Caco-2 (cell line): ENCODE results near the gene NUDC. TPM values are rescaled to one million over a fixed set of nuclear protein-coding genes. Genes with fewer than 3 reads are reported as not detected.

Source experiments
- BruUV-seq: library from RNA; stranded (reverse); fragments of 400-500 nt; replicated peaks from 2 replicates; lab custom pipeline; 2021; lab: Mats Ljungman, UMichigan
- CTCF ChIA-PET: fragments of 300-600 bp; sonication (Branson Sonifier 250); formaldehyde crosslinking; loops from one replicate; lab custom pipeline; 2022; ENCODE audit warnings: antibody characterized with exemption; lab: Charles Lee
- POLR2A ChIA-PET: fragments of 300-600 bp; sonication (Branson Sonifier 250); formaldehyde crosslinking; loops from one replicate; lab custom pipeline; 2022; ENCODE audit warnings: antibody characterized with exemption; lab: Charles Lee
- DNase-seq, 2 experiments: peaks; one replicate each; pipeline versions ENCODE4 v3.0.0 to v3.0.0-alpha.2; 2020 to 2022
- H3K27me3 ChIP-seq: replicated peaks from 2 replicates; pipeline ENCODE4 v1.6.0; 2011; ENCODE audit warnings: low read length; ENCODE audit not compliant: control insufficient read depth, insufficient read depth
- H3K36me3 ChIP-seq: 2 replicates; pipeline ENCODE4 v1.5.1; 2011; ENCODE audit warnings: low read length; ENCODE audit not compliant: control insufficient read depth, insufficient read depth
- H3K4me1 ChIP-seq: fragments of 250-450 bp; sonication (Bioruptor Pico); 2 replicates; pipeline ENCODE4 v1.5.1; 2020; ENCODE audit warnings: mild to moderate bottlenecking
- H3K4me3 ChIP-seq: 2 replicates; pipeline ENCODE4 v1.5.1; 2011; ENCODE audit warnings: low read depth, mild to moderate bottlenecking, control low read depth, low read length
- H3K9me3 ChIP-seq: fragments of 250-450 bp; sonication (Bioruptor Pico); 2 replicates; pipeline ENCODE4 v1.5.1; 2020; ENCODE audit warnings: mild to moderate bottlenecking, moderate library complexity
- H3K27ac Mint-ChIP-seq: one replicate; pipeline ENCODE4 v1.8.0; 2022; ENCODE audit warnings: mixed read lengths; ENCODE audit not compliant: unreplicated experiment
- H3K27me3 Mint-ChIP-seq: one replicate; pipeline ENCODE4 v1.8.0; 2022; ENCODE audit warnings: mixed read lengths; ENCODE audit not compliant: insufficient read depth, unreplicated experiment
- H3K36me3 Mint-ChIP-seq: one replicate; pipeline ENCODE4 v1.8.0; 2022; ENCODE audit warnings: mild to moderate bottlenecking, mixed read lengths; ENCODE audit not compliant: insufficient read depth, unreplicated experiment
- H3K4me1 Mint-ChIP-seq: one replicate; pipeline ENCODE4 v1.8.0; 2022; ENCODE audit warnings: low read depth, mixed read lengths; ENCODE audit not compliant: unreplicated experiment
- H3K4me3 Mint-ChIP-seq: one replicate; pipeline ENCODE4 v1.8.0; 2022; ENCODE audit warnings: mild to moderate bottlenecking, moderate library complexity, mixed read lengths; ENCODE audit not compliant: unreplicated experiment
- H3K9me3 Mint-ChIP-seq: one replicate; pipeline ENCODE4 v1.8.0; 2022; ENCODE audit warnings: mixed read lengths; ENCODE audit not compliant: unreplicated experiment
- CTCF ChIP-seq, 2 experiments: fragments of 200-600 bp in 1 of 2; IDR thresholded peaks; 1 replicate in 1 of 2; 2 replicates in 1 of 2; pipeline versions ENCODE4 v1.5.1 to v1.8.0; 2011 to 2022; ENCODE audit warnings: antibody characterized with exemption in 1 of 2, control low read depth in 1 of 2, inconsistent platforms in 1 of 2, low read depth in 1 of 2, low read length in 1 of 2, mild to moderate bottlenecking in 1 of 2, moderate library complexity in 1 of 2; ENCODE audit not compliant: insufficient read depth in 1 of 2, severe bottlenecking in 1 of 2, unreplicated experiment in 1 of 2
- intact Hi-C: fragments of 100-400 bp; cut with micrococcal nuclease; formaldehyde crosslinking; loops from one replicate; pipeline ENCODE4 v1.10.0; 2022; ENCODE audit not compliant: unreplicated experiment
- total RNA-seq: library from RNA; stranded (reverse); gene quantifications from 2 replicates; pipeline ENCODE4 v1.2.3, GENCODE V29; 2022

The NUDC gene
- total RNA-seq, 1 experiment from 2014 or later = 81.3 TPM

GRCh38 chr1:26959722-26960624 lies 38.4 kb downstream of the NUDC start, which contains the start of gene KDF1:
TSS of gene KDF1 (minus strand) at chr1:26960468. CDS start at chr1:26952380, 8,088 bp downstream.
- peak within 1 kb of the TSS; percentile 90 for H3K4me3 ChIP-seq
- ChIA-PET POLR2A (interaction anchor here (0.5 to 1.0 kb wide), 5 partner anchors 9 to 719 kb away, joined by 3 to 13 read pairs (median 3); partner anchors contain the start of gene NR0B2), CTCF (interaction anchor here (0.6 to 1.2 kb wide), 8 partner anchors 13 to 537 kb away, joined by 3 to 8 read pairs (median 6); no protein-coding TSS in a partner anchor)
- no peaks in the 10 kb centered on the region for H3K9me3 Mint-ChIP-seq
- peak within 1 kb of the TSS; percentile 84 for H3K4me3 Mint-ChIP-seq
- peaks cover 11% of the 10 kb centered on the region for H3K36me3 Mint-ChIP-seq
- H3K36me3 ChIP-seq = no peaks in the 10 kb centered on the region
- H3K27me3 ChIP-seq = no peaks in the 10 kb centered on the region
- intact Hi-C loops = no loop called here
- peak; percentile 44 to 48 for TF ChIP-seq CTCF (IDR thresholded peaks at IDR 0.05; ENCODE audit: insufficient read depth in 1 of 2, low read depth in 1 of 2, low read length in 1 of 2, severe bottlenecking in 1 of 2, unreplicated experiment in 1 of 2)
- H3K4me1 Mint-ChIP-seq = no peaks in the 10 kb centered on the region
- no TSS peak for BruUV-seq
- H3K27ac Mint-ChIP-seq = peak within 1 kb of the TSS; percentile 89
- no peaks in the 10 kb centered on the region for H3K27me3 Mint-ChIP-seq
- H3K4me1 ChIP-seq = 0 out of 2 replicates have a peak, but pooled peaks cover 2% of the 10 kb centered on the region
- H3K9me3 ChIP-seq = no peaks in the 10 kb centered on the region
- peak; percentile 87 to 92 for DNase-seq

GRCh38 chr1:26960625-26960966 lies 39.1 kb downstream of the NUDC start:
- CTCF ChIA-PET = interaction anchor here (0.6 to 1.2 kb wide), 8 partner anchors 13 to 537 kb away, joined by 3 to 8 read pairs (median 6); no protein-coding TSS in a partner anchor
- H3K4me1 Mint-ChIP-seq = no peaks in the 10 kb centered on the region
- 0 out of 2 replicates have a peak, but pooled peaks cover 2% of the 10 kb centered on the region for H3K4me1 ChIP-seq
- POLR2A ChIA-PET = interaction anchor here (0.5 to 0.7 kb wide), 4 partner anchors 9 to 719 kb away, joined by 3 to 13 read pairs (median 5); no protein-coding TSS in a partner anchor
- TF ChIP-seq CTCF (IDR thresholded peaks at IDR 0.05; ENCODE audit: insufficient read depth in 1 of 2, low read depth in 1 of 2, low read length in 1 of 2, severe bottlenecking in 1 of 2, unreplicated experiment in 1 of 2) = no peak
- H3K27me3 ChIP-seq = no peaks in the 10 kb centered on the region
- H3K9me3 ChIP-seq = no peaks in the 10 kb centered on the region
- intact Hi-C loops = no loop called here
- H3K9me3 Mint-ChIP-seq = no peaks in the 10 kb centered on the region
- peak overlapping the region; percentile 84 for H3K4me3 Mint-ChIP-seq
- peak overlapping the region; percentile 89 for H3K27ac Mint-ChIP-seq
- H3K36me3 ChIP-seq = no peaks in the 10 kb centered on the region
- H3K4me3 ChIP-seq = peak overlapping the region; percentile 90
- no peak for DNase-seq
- H3K27me3 Mint-ChIP-seq = no peaks in the 10 kb centered on the region
- TSS peak; percentile 58 for BruUV-seq
- H3K36me3 Mint-ChIP-seq = peaks cover 6% of the 10 kb centered on the region

GRCh38 chr1:26961826-26962225 lies 40.3 kb downstream of the NUDC start:
- Mint-ChIP-seq H3K27ac (no peak overlapping the region), H3K36me3 (peaks cover 6% of the 10 kb centered on the region), H3K27me3 (no peaks in the 10 kb centered on the region), H3K9me3 (no peaks in the 10 kb centered on the region), H3K4me3 (no peak overlapping the region), H3K4me1 (no peaks in the 10 kb centered on the region)
- Histone ChIP-seq H3K4me3 (no peak overlapping the region), H3K36me3 (no peaks in the 10 kb centered on the region), H3K4me1 (0 out of 2 replicates have a peak, but pooled peaks cover 2% of the 10 kb centered on the region), H3K27me3 (no peaks in the 10 kb centered on the region), H3K9me3 (no peaks in the 10 kb centered on the region)
- intact Hi-C loops = no loop called here
- ChIA-PET POLR2A (no interaction called here), CTCF (no interaction called here)
- no TSS peak for BruUV-seq
- no peak for DNase-seq
- TF ChIP-seq CTCF (IDR thresholded peaks at IDR 0.05; ENCODE audit: insufficient read depth in 1 of 2, low read depth in 1 of 2, low read length in 1 of 2, severe bottlenecking in 1 of 2, unreplicated experiment in 1 of 2) = no peak
